Measurements from ENCODE around the gene SYNDIG1.
A peak's percentile ranks its signal among the peaks of the same experiment; 100 is the strongest.

Gene SYNDIG1

GRCh38 chr20:24585796-24586522 lies 116.5 kb downstream of the SYNDIG1 start:
- no peak for DNase-seq (ENCODE audit: low spot score)

GRCh38 chr20:24586523-24586840 lies 117.1 kb downstream of the SYNDIG1 start:
- no peak for DNase-seq (ENCODE audit: low spot score)

GRCh38 chr20:24587384-24588046 lies 118.1 kb downstream of the SYNDIG1 start:
- DNase-seq (ENCODE audit: low spot score), result no peak

DNA sequence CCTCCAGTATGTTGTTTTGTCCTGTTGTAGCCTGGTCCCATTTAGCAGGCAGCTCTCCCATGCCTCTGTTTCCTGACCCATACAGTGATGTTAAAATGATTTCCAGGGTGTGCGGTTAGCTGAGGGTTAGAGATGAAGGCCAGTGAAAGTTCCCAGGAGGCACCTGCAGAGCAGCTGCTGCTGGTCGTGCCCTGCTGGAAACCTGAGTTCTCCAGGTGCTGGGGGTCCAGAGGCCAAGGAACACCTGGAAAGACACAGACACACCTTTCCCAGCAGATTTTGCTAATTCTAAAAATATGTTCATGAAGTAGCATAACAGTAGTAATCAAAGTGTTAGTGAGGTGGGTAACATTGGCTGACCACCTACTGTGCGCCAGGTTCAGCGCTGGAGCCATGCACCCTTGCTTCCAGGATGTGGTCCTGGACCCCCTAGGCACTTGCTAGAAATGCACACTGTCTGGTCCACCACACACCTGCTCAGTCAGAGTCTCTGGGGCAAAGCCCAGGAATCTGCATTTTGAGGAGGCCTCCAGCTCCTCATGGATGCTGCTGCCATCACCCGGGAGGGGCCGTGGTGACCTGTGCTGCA lies 118.7 kb downstream of the SYNDIG1 start:
- no peak for DNase-seq (ENCODE audit: low spot score)

- DNase-seq (ENCODE audit: low spot score), result no peak
Measured at GRCh38 chr20:24588725-24589340, 119.4 kb downstream of the SYNDIG1 start.

DNA sequence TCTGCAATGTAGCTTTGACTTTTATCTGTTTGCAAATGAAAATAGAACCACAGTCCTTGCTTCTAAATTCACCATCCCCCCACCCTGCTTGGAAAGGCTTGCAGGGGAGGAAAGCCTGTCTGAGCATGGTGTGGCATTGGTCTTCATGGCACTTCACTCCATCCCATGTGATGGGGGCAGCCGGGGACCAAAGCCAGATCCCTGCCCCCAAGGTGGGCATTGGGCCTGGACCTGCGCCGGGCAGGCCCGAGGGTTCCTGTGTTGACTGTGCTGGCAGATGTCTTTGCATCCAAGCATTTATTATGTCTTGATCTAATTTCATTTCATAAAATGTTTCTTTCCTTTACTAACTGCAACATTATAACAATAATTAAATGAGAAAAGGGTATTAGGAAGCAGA lies 120.0 kb downstream of the SYNDIG1 start:
- no peak for DNase-seq (ENCODE audit: low spot score)

DNA sequence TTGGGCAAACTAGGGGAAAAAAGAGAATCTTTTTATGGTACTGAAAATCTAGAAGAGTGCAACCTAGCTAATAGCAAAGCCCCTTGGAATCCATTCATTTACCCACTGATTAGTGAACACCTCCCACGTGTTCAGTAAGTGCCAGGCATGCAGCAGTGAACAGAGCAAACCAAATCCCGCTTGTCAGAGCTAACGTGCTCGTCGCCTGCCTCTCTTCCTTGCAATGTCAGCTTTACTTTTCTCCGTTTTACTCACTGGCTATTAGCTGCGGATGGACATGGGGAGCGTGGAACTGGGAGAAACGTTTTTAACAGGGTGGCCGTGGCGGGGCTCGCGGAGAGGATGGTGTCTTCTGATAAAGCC lies 120.4 kb downstream of the SYNDIG1 start:
- no peak for DNase-seq (ENCODE audit: low spot score)

GRCh38 chr20:24590178-24590982 lies 121.0 kb downstream of the SYNDIG1 start:
- DNase-seq (ENCODE audit: low spot score), result no peak

DNA sequence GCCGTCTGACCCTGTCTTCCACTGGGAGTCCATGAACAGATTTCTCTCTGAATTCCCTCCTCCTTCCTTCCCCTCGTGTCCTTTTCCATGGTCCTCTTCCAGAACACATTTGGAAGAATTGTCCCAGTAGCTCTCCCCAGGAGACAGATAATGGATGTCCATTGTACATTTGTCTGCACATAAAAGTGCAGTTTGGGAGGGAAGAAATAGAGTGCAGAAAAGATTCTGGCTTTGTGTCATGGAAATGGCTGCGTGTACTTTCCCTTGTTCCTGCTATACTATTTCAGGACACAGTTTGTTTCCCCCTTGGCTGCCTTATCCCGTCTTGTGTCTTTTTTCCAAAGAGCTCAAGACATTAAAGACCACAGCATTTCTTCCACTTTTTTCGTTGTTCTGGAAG lies 127.6 kb downstream of the SYNDIG1 start:
- DNase-seq (ENCODE audit: low spot score), result no peak

GRCh38 chr20:24598346-24598745 lies 128.9 kb downstream of the SYNDIG1 start:
- no peak for DNase-seq (ENCODE audit: low spot score)

DNA sequence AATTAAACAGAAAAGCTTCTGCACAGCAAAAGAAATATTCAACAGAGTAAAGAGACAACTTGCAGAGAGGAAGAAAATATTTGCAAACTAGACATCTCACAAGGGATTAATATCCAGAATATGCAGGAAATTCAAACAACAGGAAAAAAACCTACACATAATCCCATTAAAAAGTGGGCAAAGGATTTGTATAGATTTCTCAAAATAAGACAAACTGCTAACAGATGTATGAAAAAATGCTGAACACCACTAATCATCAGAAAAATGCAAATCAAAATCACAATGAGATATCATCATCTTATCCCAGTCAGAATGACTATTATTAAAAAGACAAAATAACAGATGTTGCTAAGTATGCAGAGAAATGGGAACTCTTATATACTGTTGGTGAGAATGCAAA lies 129.6 kb downstream of the SYNDIG1 start:
- no peak for DNase-seq (ENCODE audit: low spot score)

- DNase-seq (ENCODE audit: low spot score), result no peak
Measured at GRCh38 chr20:24600012-24600411, 130.6 kb downstream of the SYNDIG1 start.

DNA sequence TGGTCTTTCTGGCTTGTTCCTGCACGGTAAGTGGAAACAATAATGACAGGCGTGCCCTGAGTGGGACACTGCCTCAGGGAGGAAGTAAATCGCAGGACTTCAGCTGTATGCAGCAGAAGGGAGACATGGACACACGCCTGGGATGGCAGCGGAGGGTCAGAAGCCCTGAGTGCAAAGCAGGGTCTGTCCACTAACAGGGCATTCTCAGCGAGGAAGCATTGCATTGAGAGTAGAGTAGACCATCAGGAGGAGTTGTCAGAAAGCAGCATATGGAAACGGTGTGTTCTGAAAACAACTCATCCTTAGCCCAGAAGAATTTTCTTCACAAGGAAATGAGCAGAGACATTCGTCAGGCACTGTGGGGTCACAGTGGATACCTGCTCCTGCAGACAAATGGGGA lies 134.0 kb downstream of the SYNDIG1 start:
- no peak for DNase-seq (ENCODE audit: low spot score)

GRCh38 chr20:24604966-24605665 lies 135.7 kb downstream of the SYNDIG1 start:
- no peak for DNase-seq (ENCODE audit: low spot score)

DNA sequence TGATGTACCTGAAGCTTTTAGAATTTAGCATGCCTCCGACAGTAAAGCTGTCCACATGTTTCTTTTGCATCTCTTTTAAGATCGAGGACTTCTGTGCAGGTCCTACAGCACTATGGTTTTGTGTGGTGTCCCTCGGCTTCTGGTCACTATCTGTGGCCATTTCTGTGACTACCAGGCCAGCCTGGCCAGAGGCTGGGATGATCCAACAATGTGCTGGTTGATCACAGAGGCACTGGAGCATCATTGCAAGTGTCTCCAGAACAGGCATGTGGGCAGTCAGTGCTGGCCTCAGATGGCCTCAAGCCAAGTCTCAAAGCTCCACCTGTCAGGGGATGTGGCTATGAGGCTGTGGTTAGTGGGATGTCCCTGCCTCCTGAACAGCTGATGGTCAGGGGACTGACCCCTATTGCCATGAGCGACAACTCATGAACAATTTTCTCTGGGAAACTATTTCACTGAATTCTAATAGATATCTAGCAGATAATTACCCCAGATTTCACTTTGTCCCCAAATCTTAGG lies 136.6 kb downstream of the SYNDIG1 start:
- no peak for DNase-seq (ENCODE audit: low spot score)

DNA sequence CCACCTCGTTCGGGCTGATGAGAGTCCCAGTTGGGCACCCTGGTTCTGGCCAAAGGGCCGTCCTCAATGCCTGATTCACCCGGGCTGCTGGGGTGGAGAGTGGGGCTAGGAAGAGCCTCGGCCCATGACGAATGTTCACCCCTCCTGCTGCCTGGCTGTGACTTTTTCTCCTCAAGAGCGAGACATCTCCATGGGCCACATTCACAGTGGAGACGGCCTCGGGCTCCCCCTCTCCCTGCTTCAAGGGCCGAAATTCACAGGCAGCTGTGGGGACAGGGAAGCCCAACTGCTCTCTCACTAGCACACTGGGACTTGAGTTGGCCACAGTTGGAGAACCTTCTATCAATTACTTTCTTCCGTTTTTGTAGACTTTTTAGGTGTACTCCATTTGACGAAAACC lies 138.0 kb downstream of the SYNDIG1 start:
- DNase-seq (ENCODE audit: low spot score), result no peak

GRCh38 chr20:24608926-24609667 lies 139.7 kb downstream of the SYNDIG1 start:
- DNase-seq (ENCODE audit: low spot score), result peak; percentile 54

GRCh38 chr20:24609757-24610156 lies 140.3 kb downstream of the SYNDIG1 start:
- DNase-seq (ENCODE audit: low spot score), result no peak

DNA sequence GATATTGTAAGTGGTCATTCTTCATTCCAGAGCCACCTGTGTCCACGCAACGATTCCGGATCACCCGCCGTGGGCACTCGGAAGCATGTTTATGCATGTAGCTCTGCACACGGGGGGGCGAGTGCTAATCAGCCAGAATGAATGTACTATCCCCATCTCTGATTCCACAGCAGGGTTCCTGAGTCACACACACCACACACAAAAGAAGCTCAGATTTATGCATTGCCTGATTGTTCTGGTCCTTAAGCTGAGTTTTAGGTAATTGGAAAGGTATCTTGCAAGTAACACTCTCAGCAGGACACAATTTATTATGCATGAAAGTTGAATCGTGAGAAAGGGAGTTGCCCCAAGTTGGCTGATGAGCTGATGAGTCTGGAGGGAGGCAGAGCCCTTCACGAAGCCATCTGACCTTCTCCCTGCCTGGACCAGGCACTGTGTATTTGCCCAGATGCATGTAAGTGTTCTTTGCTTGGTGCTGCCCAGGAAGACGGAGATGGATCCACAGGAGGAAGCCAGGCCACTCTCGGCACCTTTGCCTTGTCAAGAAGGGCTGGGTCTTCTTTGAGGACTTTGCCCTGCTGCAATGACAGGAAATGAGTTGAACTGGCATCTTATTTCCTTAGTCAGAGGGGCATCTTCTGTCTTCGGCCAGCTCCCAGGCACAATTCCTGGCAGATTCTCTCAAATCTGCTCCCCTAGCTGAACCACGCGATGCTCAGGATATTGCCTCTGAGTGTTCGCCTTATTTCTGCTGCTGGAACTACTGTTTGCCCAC lies 141.1 kb downstream of the SYNDIG1 start:
- DNase-seq (ENCODE audit: low spot score), result no peak
